Measurements from ENCODE around the gene CMTM5. TPM values are rescaled to one million over a fixed set of nuclear protein-coding genes. Genes with fewer than 3 reads are reported as not detected.

CMTM5 gene
- total RNA-seq, 4 donors from 2014 or later = 0.76 TPM; not detected in 3

DNA sequence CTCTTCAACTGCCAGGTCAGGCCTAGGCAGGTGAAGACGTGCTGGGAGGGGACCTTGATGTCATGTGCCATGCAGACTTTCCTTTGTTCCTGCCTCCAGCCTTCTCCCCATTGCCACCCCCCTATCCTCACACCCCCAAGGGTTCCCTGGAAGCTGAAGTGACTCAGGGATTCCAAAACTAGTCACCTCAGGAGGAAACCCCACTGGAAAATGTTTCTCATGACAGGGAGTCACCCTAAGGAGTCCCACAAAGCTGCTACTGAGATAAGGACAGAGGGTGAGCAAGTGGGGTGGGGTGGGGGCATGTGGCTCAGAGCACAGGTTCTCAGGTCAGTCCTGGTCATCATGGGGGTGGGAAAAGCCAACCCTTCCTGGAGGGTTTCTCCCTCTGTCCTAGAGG is 6.6 kb upstream of the CMTM5 start:
- H3K9me3 ChIP-seq = no peaks in the 10 kb centered on the region
- peaks cover 36% of the 10 kb centered on the region for H3K4me1 ChIP-seq
- H3K36me3 ChIP-seq = no peaks in the 10 kb centered on the region
- H3K4me3 ChIP-seq = no peak overlapping the region
- H3K27ac ChIP-seq = no peak overlapping the region
- no peak for DNase-seq (ENCODE audit: low spot score in 2 of 2)
- TF ChIP-seq POLR2A (IDR thresholded peaks at IDR 0.05) = no peak
- no peak for TF ChIP-seq CTCF (IDR thresholded peaks at IDR 0.05)
- peaks cover 4% of the 10 kb centered on the region for H3K27me3 ChIP-seq
- 25% methylated on average over 1 of the region's 1 CpG for WGBS

GRCh38 chr14:23371865-23372264 is 5.0 kb upstream of the CMTM5 start:
- Histone ChIP-seq H3K36me3 (no peaks in the 10 kb centered on the region), H3K9me3 (no peaks in the 10 kb centered on the region), H3K27me3 (no peaks in the 10 kb centered on the region), H3K4me1 (peaks cover 22% of the 10 kb centered on the region), H3K4me3 (no peak overlapping the region), H3K27ac (no peak overlapping the region)
- no peak for DNase-seq (ENCODE audit: low spot score in 2 of 2)
- 100% methylated on average over 1 of the region's 1 CpG for WGBS
- TF ChIP-seq POLR2AphosphoS5 (IDR thresholded peaks at IDR 0.05) (no peak), EP300 (IDR thresholded peaks at IDR 0.05) (no peak), POLR2A (IDR thresholded peaks at IDR 0.05) (no peak), CTCF (IDR thresholded peaks at IDR 0.05) (no peak)

GRCh38 chr14:23372509-23372908 is 4.3 kb upstream of the CMTM5 start, which contains the start of gene IL25:
IL25 (plus strand) TSS chr14:23372809.
- TF ChIP-seq POLR2AphosphoS5 (IDR thresholded peaks at IDR 0.05) (no peak), EP300 (IDR thresholded peaks at IDR 0.05) (no peak), CTCF (IDR thresholded peaks at IDR 0.05) (no peak), POLR2A (IDR thresholded peaks at IDR 0.05) (no peak)
- Histone ChIP-seq H3K9me3 (no peaks in the 10 kb centered on the region), H3K36me3 (no peaks in the 10 kb centered on the region), H3K27ac (no peak within 1 kb of the TSS), H3K4me1 (peaks cover 15% of the 10 kb centered on the region), H3K4me3 (no peak within 1 kb of the TSS), H3K27me3 (no peaks in the 10 kb centered on the region)
- 77% methylated on average over 2 of the region's 2 CpGs for WGBS
- DNase-seq (ENCODE audit: low spot score in 2 of 2) = no peak

DNA sequence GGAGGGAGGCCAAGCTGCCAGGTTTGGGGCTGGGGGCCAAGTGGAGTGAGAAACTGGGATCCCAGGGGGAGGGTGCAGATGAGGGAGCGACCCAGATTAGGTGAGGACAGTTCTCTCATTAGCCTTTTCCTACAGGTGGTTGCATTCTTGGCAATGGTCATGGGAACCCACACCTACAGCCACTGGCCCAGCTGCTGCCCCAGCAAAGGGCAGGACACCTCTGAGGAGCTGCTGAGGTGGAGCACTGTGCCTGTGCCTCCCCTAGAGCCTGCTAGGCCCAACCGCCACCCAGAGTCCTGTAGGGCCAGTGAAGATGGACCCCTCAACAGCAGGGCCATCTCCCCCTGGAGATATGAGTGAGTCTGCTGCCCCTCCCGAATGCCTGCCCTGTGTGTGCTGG is 3.8 kb upstream of the CMTM5 start:
- Histone ChIP-seq H3K27ac (no peak overlapping the region), H3K4me1 (peaks cover 13% of the 10 kb centered on the region), H3K9me3 (no peaks in the 10 kb centered on the region), H3K27me3 (no peaks in the 10 kb centered on the region), H3K4me3 (no peak overlapping the region), H3K36me3 (no peaks in the 10 kb centered on the region)
- 83% methylated on average over 1 of the region's 3 CpGs for WGBS
- no peak for DNase-seq (ENCODE audit: low spot score in 2 of 2)
- TF ChIP-seq POLR2A (IDR thresholded peaks at IDR 0.05) (no peak), CTCF (IDR thresholded peaks at IDR 0.05) (no peak), EP300 (IDR thresholded peaks at IDR 0.05) (no peak), POLR2AphosphoS5 (IDR thresholded peaks at IDR 0.05) (no peak)

- no peaks in the 10 kb centered on the region for H3K36me3 ChIP-seq
- peaks cover 4% of the 10 kb centered on the region for H3K27me3 ChIP-seq
- no peaks in the 10 kb centered on the region for H3K9me3 ChIP-seq
- H3K4me3 ChIP-seq = no peak overlapping the region
- DNase-seq (ENCODE audit: low spot score in 2 of 2) = no peak
- WGBS = 93% methylated on average over 15 of the region's 21 CpGs
- H3K4me1 ChIP-seq = peaks cover 16% of the 10 kb centered on the region
- no peak for TF ChIP-seq CTCF (IDR thresholded peaks at IDR 0.05)
- no peak for TF ChIP-seq EP300 (IDR thresholded peaks at IDR 0.05)
- TF ChIP-seq POLR2A (IDR thresholded peaks at IDR 0.05) = no peak
- TF ChIP-seq POLR2AphosphoS5 (IDR thresholded peaks at IDR 0.05) = no peak
- no peak overlapping the region for H3K27ac ChIP-seq
Measured at GRCh38 chr14:23375527-23376251, 1.2 kb upstream of the CMTM5 start.
